Lower leg skin (tissue), 3 donors: ENCODE data around the gene PLD1.

ENCODE experiments used
- POLR2A ChIP-seq, 2 donors: fragments of 450-650 bp; IDR thresholded peaks; one replicate each; pipeline ENCODE4 v1.6.1; 2016 to 2017; ENCODE audit warnings: antibody characterized with exemption in 2 of 2, mild to moderate bottlenecking in 1 of 2, moderate library complexity in 1 of 2
- TF ChIP-seq, protein P1 (sequence below), 3 donors: fragments of 450-650 bp; IDR thresholded peaks; one replicate each; pipeline ENCODE4 v1.5.1; 2016; ENCODE audit warnings: antibody characterized with exemption in 3 of 3, mild to moderate bottlenecking in 3 of 3, moderate library complexity in 2 of 3

DNA sequence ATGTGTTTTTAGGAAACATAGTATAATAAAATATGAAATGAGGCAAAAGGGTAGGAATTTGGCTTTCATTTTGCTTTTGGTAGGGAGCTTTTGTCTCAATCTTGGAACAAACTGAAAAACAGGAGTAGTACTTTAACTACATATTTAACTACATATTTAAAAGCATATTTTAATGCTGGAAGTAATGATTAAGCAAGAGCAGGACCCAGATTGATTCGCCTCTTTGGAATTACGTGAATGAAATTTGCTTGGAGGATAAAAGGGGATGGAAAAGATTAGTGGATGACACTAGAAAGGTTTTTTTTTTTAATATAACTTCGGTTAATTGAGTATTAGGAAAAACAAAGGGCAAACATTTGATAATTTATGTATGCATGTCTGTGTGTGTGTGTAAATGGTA, 21.7 kb upstream of the PLD1 start:
- TF ChIP-seq, protein P1, sequence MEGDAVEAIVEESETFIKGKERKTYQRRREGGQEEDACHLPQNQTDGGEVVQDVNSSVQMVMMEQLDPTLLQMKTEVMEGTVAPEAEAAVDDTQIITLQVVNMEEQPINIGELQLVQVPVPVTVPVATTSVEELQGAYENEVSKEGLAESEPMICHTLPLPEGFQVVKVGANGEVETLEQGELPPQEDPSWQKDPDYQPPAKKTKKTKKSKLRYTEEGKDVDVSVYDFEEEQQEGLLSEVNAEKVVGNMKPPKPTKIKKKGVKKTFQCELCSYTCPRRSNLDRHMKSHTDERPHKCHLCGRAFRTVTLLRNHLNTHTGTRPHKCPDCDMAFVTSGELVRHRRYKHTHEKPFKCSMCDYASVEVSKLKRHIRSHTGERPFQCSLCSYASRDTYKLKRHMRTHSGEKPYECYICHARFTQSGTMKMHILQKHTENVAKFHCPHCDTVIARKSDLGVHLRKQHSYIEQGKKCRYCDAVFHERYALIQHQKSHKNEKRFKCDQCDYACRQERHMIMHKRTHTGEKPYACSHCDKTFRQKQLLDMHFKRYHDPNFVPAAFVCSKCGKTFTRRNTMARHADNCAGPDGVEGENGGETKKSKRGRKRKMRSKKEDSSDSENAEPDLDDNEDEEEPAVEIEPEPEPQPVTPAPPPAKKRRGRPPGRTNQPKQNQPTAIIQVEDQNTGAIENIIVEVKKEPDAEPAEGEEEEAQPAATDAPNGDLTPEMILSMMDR (IDR thresholded peaks at IDR 0.05) = no peak
- no peak for TF ChIP-seq POLR2A (IDR thresholded peaks at IDR 0.05)
